H1 (cell line): ENCODE measurements around the gene PDK3. TPM values are rescaled to one million over a fixed set of nuclear protein-coding genes. Genes with fewer than 3 reads are reported as not detected.

Source experiments
- CTCF ChIA-PET: fragments of 300-600 bp; sonication (Branson Sonifier 250); formaldehyde crosslinking; loops from one replicate; lab custom pipeline; 2021; ENCODE audit not compliant: partially characterized antibody; lab: Charles Lee
- POLR2A ChIA-PET: fragments of 300-600 bp; sonication (Branson Sonifier 250); formaldehyde crosslinking; loops from one replicate; lab custom pipeline; 2021; ENCODE audit warnings: inconsistent platforms; ENCODE audit not compliant: partially characterized antibody; lab: Charles Lee
- DNase-seq, 2 experiments: peaks; one replicate each; pipeline versions ENCODE4 v3.0.0 to v3.0.0-alpha.2; 2010 to 2022; ENCODE audit warnings: low spot score in 2 of 2, low read depth in 1 of 2, mixed read lengths in 1 of 2
- FAIRE-seq: peaks from 2 replicates; lab custom pipeline; 2011; peaks lifted over from hg19 to GRCh38; lab: Jason Lieb, UNC
- H2AFZ ChIP-seq: 2 replicates; pipeline ENCODE4 v1.8.1; 2012; ENCODE audit warnings: low read length, inconsistent platforms
- H2AK5ac ChIP-seq: 2 replicates; pipeline ENCODE4 v1.6.1; 2013; ENCODE audit warnings: low read depth, low read length
- H2BK120ac ChIP-seq: replicated peaks from 2 replicates; pipeline ENCODE3; 2013; ENCODE audit warnings: low read depth, low read length, inconsistent platforms
- H2BK12ac ChIP-seq: 2 replicates; pipeline ENCODE4 v1.6.1; 2013; ENCODE audit warnings: low read depth, low read length
- H2BK15ac ChIP-seq: 2 replicates; pipeline ENCODE4 v1.6.1; 2013; ENCODE audit warnings: low read length
- H2BK20ac ChIP-seq: 2 replicates; pipeline ENCODE4 v1.6.1; 2013; ENCODE audit warnings: low read length
- H2BK5ac ChIP-seq: 2 replicates; pipeline ENCODE4 v1.6.1; 2013; ENCODE audit warnings: low read depth, low read length
- H3K14ac ChIP-seq: 2 replicates; pipeline ENCODE4 v1.6.1; 2013; ENCODE audit warnings: inconsistent platforms; ENCODE audit not compliant: insufficient read length
- H3K18ac ChIP-seq: 2 replicates; pipeline ENCODE4 v1.6.1; 2013; ENCODE audit warnings: low read length; ENCODE audit errors: extremely low read depth
- H3K23ac ChIP-seq: 2 replicates; pipeline ENCODE4 v1.6.1; 2013; ENCODE audit warnings: inconsistent platforms; ENCODE audit not compliant: insufficient read length
- H3K23me2 ChIP-seq: 2 replicates; pipeline ENCODE4 v1.6.1; 2013; ENCODE audit warnings: low read depth, low read length
- H3K27ac ChIP-seq: 2 replicates; pipeline ENCODE4 v1.6.1; 2011; ENCODE audit warnings: low read depth, low read length, inconsistent platforms
- H3K27me3 ChIP-seq, 4 experiments: replicated peaks in 1 of 4; 1 replicate in 1 of 4; 2 replicates in 3 of 4; pipeline versions ENCODE4 v1.6.1 to v1.8.1; 2011 to 2013; ENCODE audit warnings: low read length in 3 of 4, mild to moderate bottlenecking in 3 of 4, inconsistent platforms in 2 of 4, mixed read lengths in 2 of 4, moderate library complexity in 1 of 4; ENCODE audit not compliant: control insufficient read depth in 3 of 4, insufficient read depth in 3 of 4; ENCODE audit errors: extremely low read depth in 1 of 4
- H3K36me3 ChIP-seq, 4 experiments: 2 replicates each; pipeline versions ENCODE4 v1.6.1 to v1.8.1; 2011 to 2013; ENCODE audit warnings: mild to moderate bottlenecking in 4 of 4, low read length in 3 of 4, moderate library complexity in 2 of 4, control low read depth in 1 of 4, inconsistent platforms in 1 of 4; ENCODE audit not compliant: insufficient read depth in 4 of 4, control insufficient read depth in 2 of 4
- H3K4ac ChIP-seq: replicated peaks from 2 replicates; pipeline ENCODE3; 2013; ENCODE audit warnings: low read length, low read depth, mixed read lengths, inconsistent platforms; ENCODE audit not compliant: insufficient read length
- H3K4me1 ChIP-seq, 4 experiments: replicated peaks in 1 of 4; 1 replicate in 1 of 4; 2 replicates in 3 of 4; pipeline versions ENCODE4 v1.6.1 to v1.8.1; 2011 to 2013; ENCODE audit warnings: low read length in 3 of 4, inconsistent platforms in 2 of 4, mixed read lengths in 1 of 4; ENCODE audit not compliant: insufficient read depth in 4 of 4, control insufficient read depth in 3 of 4
- H3K4me2 ChIP-seq, 2 experiments: 2 replicates each; pipeline versions ENCODE4 v1.6.1 to v1.8.1; 2011 to 2013; ENCODE audit warnings: low read depth in 2 of 2, low read length in 2 of 2, control low read depth in 1 of 2, inconsistent platforms in 1 of 2, mild to moderate bottlenecking in 1 of 2; ENCODE audit not compliant: insufficient read depth in 1 of 2
- H3K4me3 ChIP-seq, 4 experiments: fragments of 200-600, 300-600 bp in 1 of 4; sonication (generic), shearing (Covaris generic), sonication (Bioruptor Twin) in 1 of 4; 2 replicates each; pipeline versions ENCODE4 v1.5.1 to v1.8.1; 2011 to 2016; ENCODE audit warnings: low read length in 4 of 4, low read depth in 3 of 4, control low read depth in 2 of 4, inconsistent platforms in 2 of 4, mild to moderate bottlenecking in 2 of 4, mixed read lengths in 1 of 4, moderate library complexity in 1 of 4; ENCODE audit not compliant: insufficient read depth in 2 of 4; ENCODE audit errors: extremely low read depth in 1 of 4
- H3K56ac ChIP-seq: replicated peaks from 2 replicates; pipeline ENCODE3; 2013; ENCODE audit warnings: low read depth, mild to moderate bottlenecking, mixed read lengths, low read length, inconsistent platforms; ENCODE audit not compliant: insufficient read length
- H3K79me1 ChIP-seq: 2 replicates; pipeline ENCODE4 v1.6.1; 2013; ENCODE audit warnings: low read depth, low read length, control low read depth
- H3K79me2 ChIP-seq, 2 experiments: 2 replicates each; pipeline versions ENCODE4 v1.6.1 to v1.8.1; 2012 to 2013; ENCODE audit warnings: low read length in 2 of 2, mild to moderate bottlenecking in 2 of 2, inconsistent platforms in 1 of 2; ENCODE audit not compliant: insufficient read depth in 2 of 2, control insufficient read depth in 1 of 2
- H3K9ac ChIP-seq, 4 experiments: replicated peaks in 1 of 4; 1 replicate in 1 of 4; 2 replicates in 3 of 4; pipeline versions ENCODE4 v1.6.1 to v1.8.1; 2011 to 2013; ENCODE audit warnings: low read depth in 3 of 4, low read length in 3 of 4, control low read depth in 2 of 4, mild to moderate bottlenecking in 2 of 4, moderate library complexity in 2 of 4, inconsistent platforms in 1 of 4; ENCODE audit errors: extremely low read depth in 1 of 4
- H3K9me3 ChIP-seq, 2 experiments: 2 replicates each; pipeline versions ENCODE4 v1.6.1 to v1.8.1; 2012 to 2013; ENCODE audit warnings: mild to moderate bottlenecking in 2 of 2, moderate library complexity in 2 of 2, control low read depth in 1 of 2, inconsistent platforms in 1 of 2, low read depth in 1 of 2, low read length in 1 of 2, mixed read lengths in 1 of 2; ENCODE audit not compliant: insufficient read depth in 2 of 2
- H4K20me1 ChIP-seq, 2 experiments: replicated peaks in 1 of 2; 2 replicates each; pipeline versions ENCODE3 to v1.8.1; 2011 to 2013; ENCODE audit warnings: inconsistent platforms in 2 of 2, low read length in 2 of 2, mild to moderate bottlenecking in 1 of 2; ENCODE audit not compliant: insufficient read depth in 2 of 2, control insufficient read depth in 1 of 2
- H4K5ac ChIP-seq: 2 replicates; pipeline ENCODE4 v1.6.1; 2013; ENCODE audit warnings: low read length, low read depth, mixed read lengths, inconsistent platforms; ENCODE audit not compliant: insufficient read length
- H4K8ac ChIP-seq: 2 replicates; pipeline ENCODE4 v1.8.0; 2013; ENCODE audit warnings: mild to moderate bottlenecking, moderate library complexity, low read length, inconsistent platforms; ENCODE audit not compliant: insufficient read depth; ENCODE audit errors: extremely low read depth
- H4K91ac ChIP-seq: replicated peaks from 2 replicates; pipeline ENCODE3; 2013; ENCODE audit warnings: low read length, mixed read lengths, inconsistent platforms; ENCODE audit not compliant: insufficient read length
- BACH1 ChIP-seq: IDR thresholded peaks from 2 replicates; pipeline ENCODE4 v1.6.1; 2012; ENCODE audit warnings: low read length, improper control_type of control experiment
- CEBPB ChIP-seq: IDR thresholded peaks from 2 replicates; pipeline ENCODE4 v1.6.1; 2012; ENCODE audit warnings: low read depth, low read length
- CTBP2 ChIP-seq: IDR thresholded peaks from 2 replicates; pipeline ENCODE4 v1.7.0; 2011; ENCODE audit warnings: borderline replicate concordance, mild to moderate bottlenecking, moderate library complexity, mixed read lengths, low read length; ENCODE audit not compliant: insufficient read depth, insufficient read length
- EP300 ChIP-seq, 2 experiments: IDR thresholded peaks; 1 replicate in 1 of 2; 2 replicates in 1 of 2; pipeline ENCODE4 v1.6.1; 2011 to 2012; ENCODE audit warnings: low read depth in 2 of 2, low read length in 2 of 2, mild to moderate bottlenecking in 2 of 2, borderline replicate concordance in 1 of 2, inconsistent platforms in 1 of 2, moderate library complexity in 1 of 2
- GABPA ChIP-seq: IDR thresholded peaks from 2 replicates; pipeline ENCODE4 v1.6.1; 2011; ENCODE audit warnings: mild to moderate bottlenecking, low read length, moderate library complexity, borderline replicate concordance; ENCODE audit not compliant: insufficient read depth
- KDM4A ChIP-seq: IDR thresholded peaks from one replicate; pipeline ENCODE4 v1.7.1; 2012; ENCODE audit warnings: low read depth, mild to moderate bottlenecking, moderate library complexity, low read length, inconsistent platforms; ENCODE audit not compliant: severe bottlenecking
- MAFK ChIP-seq: IDR thresholded peaks from 2 replicates; pipeline ENCODE4 v1.6.1; 2012; ENCODE audit warnings: low read depth, mild to moderate bottlenecking, improper control_type of control experiment, low read length
- RAD21 ChIP-seq, 2 experiments: IDR thresholded peaks in 1 of 2; conservative IDR thresholded peaks in 1 of 2; 2 replicates each; pipeline ENCODE4 v1.6.1; 2011; ENCODE audit warnings: low read depth in 2 of 2, low read length in 2 of 2, improper control_type of control experiment in 1 of 2, inconsistent platforms in 1 of 2, mild to moderate bottlenecking in 1 of 2, moderate library complexity in 1 of 2
- WGBS, 2 experiments: shearing (Covaris generic) in 1 of 2; methylation state at CpG; one replicate each; pipeline versions ENCODE4 v1.1.6 to v1.1.7; 2013 to 2015; ENCODE audit warnings: low lambda C conversion rate in 2 of 2, mixed read lengths in 2 of 2, inconsistent platforms in 1 of 2, low coverage in 1 of 2, missing lambda C conversion rate in 1 of 2; ENCODE audit not compliant: insufficient replicate concordance in 2 of 2, insufficient coverage in 1 of 2, insufficient read length in 1 of 2; ENCODE audit errors: extremely low coverage in 1 of 2, missing lambda C conversion rate in 1 of 2; 5-methylcytosine and 5-hydroxymethylcytosine counted together
- polyA plus RNA-seq, 7 experiments: library from polyadenylated mRNA; depleted of rRNA in 3 of 7; stranded (reverse) in 5 of 7; unstranded in 2 of 7; fragments of >200 nt in 5 of 7; fragments of 200-250 nt in 2 of 7; gene quantifications; 1 replicate in 5 of 7; 2 replicates in 1 of 7; 4 replicates in 1 of 7; pipeline versions ENCODE4 v1.2.1 to v1.2.3, GENCODE V29; 2011 to 2013; ENCODE audit warnings: missing spikeins in 2 of 7, mixed read lengths in 2 of 7
- total RNA-seq: library from RNA; stranded (reverse); fragmentation: NEBNext Ultra II Directional; extraction: Animal tissue kit (Norgen Biotek cat#: 25700); gene quantifications from 2 replicates; pipeline ENCODE4 v1.2.1, GENCODE V29; 2021
- TF ChIP-seq, protein P1 (sequence below): IDR thresholded peaks from 2 replicates; pipeline ENCODE4 v1.6.1; 2012; ENCODE audit warnings: low read length, inconsistent platforms
- TF ChIP-seq, protein P2 (sequence below): IDR thresholded peaks from 2 replicates; pipeline ENCODE4 v1.6.1; 2011; ENCODE audit warnings: low read length, improper control_type of control experiment

PDK3 gene
- total and polyA plus RNA-seq, 2 of the 8 experiments (the other 6 are each of a cell fraction or from before 2014, with no cell fraction given) = 22.5 to 25.5 TPM

DNA sequence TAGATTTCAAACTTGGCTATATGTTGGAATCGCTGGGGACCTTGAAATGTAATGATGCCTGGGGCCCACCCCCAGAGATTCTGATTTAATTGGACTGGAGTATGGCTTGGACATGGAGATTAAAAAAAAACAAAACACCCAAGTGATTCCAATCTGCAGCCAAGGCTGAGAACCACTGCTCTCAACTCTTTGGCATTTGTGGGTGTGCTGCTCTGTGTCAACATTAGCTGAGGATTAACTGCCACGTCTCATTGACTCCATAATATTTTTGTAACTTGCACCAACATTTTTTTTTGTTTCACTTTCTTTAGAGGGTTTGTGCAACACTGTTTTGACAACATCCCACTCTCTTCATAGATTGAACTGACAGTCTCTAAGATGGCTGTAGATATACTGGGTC lies 41.1 kb upstream of the PDK3 start:
- Histone ChIP-seq H3K18ac (no peak overlapping the region), H3K23me2 (no peaks in the 10 kb centered on the region), H3K9me3 (no peaks in the 10 kb centered on the region), H4K8ac (no peak overlapping the region), H3K27me3 (no peaks in the 10 kb centered on the region), H3K79me2 (no peaks in the 10 kb centered on the region), H2AK5ac (no peak overlapping the region), H4K91ac (no peak overlapping the region), H3K14ac (no peak overlapping the region), H2BK15ac (no peak overlapping the region), H2BK120ac (no peak overlapping the region), H3K56ac (no peak overlapping the region), H3K23ac (no peak overlapping the region), H2BK12ac (no peak overlapping the region), H2BK20ac (no peak overlapping the region), H4K20me1 (no peaks in the 10 kb centered on the region), H4K5ac (no peak overlapping the region), H3K79me1 (no peaks in the 10 kb centered on the region), H2BK5ac (no peak overlapping the region), H2AFZ (no peak overlapping the region), H3K27ac (no peak overlapping the region), H3K4me2 (no peak overlapping the region), H3K9ac (no peak overlapping the region), H3K4ac (no peak overlapping the region), H3K4me1 (peaks cover 0 to 3% (median 0%) of the 10 kb centered on the region in 4 experiments; a peak in 1 of 7 replicates), H3K36me3 (no peaks in the 10 kb centered on the region), H3K4me3 (no peak overlapping the region)
- CTCF ChIA-PET = interaction anchor here (1.0 kb wide), 1 partner anchor 74 kb away, joined by 3 read pairs; no protein-coding TSS in a partner anchor
- WGBS, 2 experiments = 83% methylated on average over 2 of the region's 2 CpGs; no CpG with 5 or more reads in 1 of the 2 experiments
- no peak for FAIRE-seq
- DNase-seq = no peak
- POLR2A ChIA-PET = no interaction called here
- TF ChIP-seq CTBP2 (no peak), CEBPB (no peak), KDM4A (no peak), RAD21 (IDR thresholded peaks at IDR 0.05 in 1 of 2, conservative IDR thresholded peaks at IDR 0.05 in 1 of 2; ENCODE audit: low read depth in 2 of 2, low read length in 2 of 2) (no peak), GABPA (no peak), BACH1 (no peak), EP300 (IDR thresholded peaks at IDR 0.05; ENCODE audit: borderline replicate concordance in 1 of 2, low read depth in 2 of 2, low read length in 2 of 2) (no peak), MAFK (no peak)
- TF ChIP-seq, protein P1, sequence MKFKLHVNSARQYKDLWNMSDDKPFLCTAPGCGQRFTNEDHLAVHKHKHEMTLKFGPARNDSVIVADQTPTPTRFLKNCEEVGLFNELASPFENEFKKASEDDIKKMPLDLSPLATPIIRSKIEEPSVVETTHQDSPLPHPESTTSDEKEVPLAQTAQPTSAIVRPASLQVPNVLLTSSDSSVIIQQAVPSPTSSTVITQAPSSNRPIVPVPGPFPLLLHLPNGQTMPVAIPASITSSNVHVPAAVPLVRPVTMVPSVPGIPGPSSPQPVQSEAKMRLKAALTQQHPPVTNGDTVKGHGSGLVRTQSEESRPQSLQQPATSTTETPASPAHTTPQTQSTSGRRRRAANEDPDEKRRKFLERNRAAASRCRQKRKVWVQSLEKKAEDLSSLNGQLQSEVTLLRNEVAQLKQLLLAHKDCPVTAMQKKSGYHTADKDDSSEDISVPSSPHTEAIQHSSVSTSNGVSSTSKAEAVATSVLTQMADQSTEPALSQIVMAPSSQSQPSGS = no peak
- TF ChIP-seq, protein P2, sequence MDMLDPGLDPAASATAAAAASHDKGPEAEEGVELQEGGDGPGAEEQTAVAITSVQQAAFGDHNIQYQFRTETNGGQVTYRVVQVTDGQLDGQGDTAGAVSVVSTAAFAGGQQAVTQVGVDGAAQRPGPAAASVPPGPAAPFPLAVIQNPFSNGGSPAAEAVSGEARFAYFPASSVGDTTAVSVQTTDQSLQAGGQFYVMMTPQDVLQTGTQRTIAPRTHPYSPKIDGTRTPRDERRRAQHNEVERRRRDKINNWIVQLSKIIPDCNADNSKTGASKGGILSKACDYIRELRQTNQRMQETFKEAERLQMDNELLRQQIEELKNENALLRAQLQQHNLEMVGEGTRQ = no peak
